Chondrocyte (in vitro differentiated cells): ENCODE results near the gene FOXK1. TPM values are rescaled to one million over a fixed set of nuclear protein-coding genes. Genes with fewer than 3 reads are reported as not detected.
"Not testable (repeated sequence)": the region's sequence is repeated elsewhere in the genome, so short reads cannot be mapped to it uniquely, and the experiment has no call there.

Source experiments
- DNase-seq: peaks from one replicate; pipeline ENCODE4 v3.0.0; 2021; ENCODE audit warnings: mixed read lengths, low spot score
- H3K27ac Mint-ChIP-seq: one replicate; pipeline ENCODE4 v1.8.0; 2021; ENCODE audit warnings: mild to moderate bottlenecking, moderate library complexity, mixed read lengths; ENCODE audit not compliant: unreplicated experiment
- H3K27me3 Mint-ChIP-seq: 2 replicates; pipeline ENCODE4 v1.8.0; 2021; ENCODE audit warnings: low read depth, mixed read lengths
- H3K36me3 Mint-ChIP-seq: 2 replicates; pipeline ENCODE4 v1.8.0; 2021; ENCODE audit warnings: low read depth, mixed read lengths
- H3K4me1 Mint-ChIP-seq: 2 replicates; pipeline ENCODE4 v1.8.0; 2021; ENCODE audit warnings: low read depth, mild to moderate bottlenecking, mixed read lengths
- H3K4me3 Mint-ChIP-seq: one replicate; pipeline ENCODE4 v1.8.0; 2021; ENCODE audit warnings: mild to moderate bottlenecking, moderate library complexity, mixed read lengths; ENCODE audit not compliant: unreplicated experiment
- H3K9me3 Mint-ChIP-seq: 2 replicates; pipeline ENCODE4 v1.8.0; 2021; ENCODE audit warnings: low read depth, mixed read lengths
- CTCF ChIP-seq: fragments of 200-600 bp; sonication (generic); IDR thresholded peaks from 2 replicates; pipeline ENCODE4 v1.5.0; 2021; ENCODE audit warnings: antibody characterized with exemption, mild to moderate bottlenecking, moderate library complexity
- total RNA-seq: library from RNA; stranded (reverse); gene quantifications from 3 replicates; pipeline ENCODE4 v1.2.1, GENCODE V29; 2021

The FOXK1 gene
- total RNA-seq, 1 donor from 2014 or later, result 77.9 TPM

GRCh38 chr7:4668510-4668847 is 13.6 kb upstream of the FOXK1 start:
- H3K4me3 Mint-ChIP-seq, result peak overlapping the region; percentile 4
- no peak for TF ChIP-seq CTCF
- peaks cover 68% of the 10 kb centered on the region for H3K4me1 Mint-ChIP-seq
- peak; percentile 39 for DNase-seq
- peaks cover 2% of the 10 kb centered on the region for H3K36me3 Mint-ChIP-seq
- H3K27ac Mint-ChIP-seq, result peak overlapping the region; percentile 99
- H3K9me3 Mint-ChIP-seq, result peaks cover 3% of the 10 kb centered on the region
- no peaks in the 10 kb centered on the region for H3K27me3 Mint-ChIP-seq

- H3K36me3 Mint-ChIP-seq, result no peaks in the 10 kb centered on the region
- no peak overlapping the region for H3K4me3 Mint-ChIP-seq
- peak overlapping the region; percentile 99 for H3K27ac Mint-ChIP-seq
- TF ChIP-seq CTCF, result no peak
- no peaks in the 10 kb centered on the region for H3K27me3 Mint-ChIP-seq
- no peak for DNase-seq
- peaks cover 50% of the 10 kb centered on the region for H3K4me1 Mint-ChIP-seq
- peaks cover 3% of the 10 kb centered on the region for H3K9me3 Mint-ChIP-seq
Observed at GRCh38 chr7:4670791-4671190, 11.3 kb upstream of the FOXK1 start.

- TF ChIP-seq CTCF, result no peak
- Mint-ChIP-seq H3K4me1 (peaks cover 5% of the 10 kb centered on the region), H3K27me3 (no peaks in the 10 kb centered on the region), H3K4me3 (no peak overlapping the region), H3K9me3 (peaks cover 3% of the 10 kb centered on the region), H3K27ac (no peak overlapping the region), H3K36me3 (no peaks in the 10 kb centered on the region)
- peak; percentile 15 for DNase-seq
Observed at GRCh38 chr7:4675771-4676367, 6.2 kb upstream of the FOXK1 start.

- H3K9me3 Mint-ChIP-seq, H3K27ac Mint-ChIP-seq, H3K36me3 Mint-ChIP-seq, H3K4me1 Mint-ChIP-seq, H3K27me3 Mint-ChIP-seq, H3K4me3 Mint-ChIP-seq: not testable (repeated sequence)
- DNase-seq, result peak; percentile 37
Observed at GRCh38 chr7:4677518-4677917, 4.6 kb upstream of the FOXK1 start.

- DNase-seq, result no peak
- H3K36me3 Mint-ChIP-seq, result peaks cover 2% of the 10 kb centered on the region
- peaks cover 29% of the 10 kb centered on the region for H3K4me1 Mint-ChIP-seq
- no peak for TF ChIP-seq CTCF
- peak overlapping the region; percentile 56 for H3K4me3 Mint-ChIP-seq
- no peaks in the 10 kb centered on the region for H3K27me3 Mint-ChIP-seq
- H3K27ac Mint-ChIP-seq, result peak overlapping the region; percentile 86
- no peaks in the 10 kb centered on the region for H3K9me3 Mint-ChIP-seq
Observed at GRCh38 chr7:4681218-4681851, 760 bp upstream of the FOXK1 start.

GRCh38 chr7:4682621-4683042 is 537 bp downstream of the FOXK1 start:
- H3K9me3 Mint-ChIP-seq, result no peaks in the 10 kb centered on the region
- TF ChIP-seq CTCF, result peak; percentile 64
- no peaks in the 10 kb centered on the region for H3K27me3 Mint-ChIP-seq
- peak; percentile 92 for DNase-seq
- H3K4me3 Mint-ChIP-seq, result peak overlapping the region; percentile 89
- H3K27ac Mint-ChIP-seq, result peak overlapping the region; percentile 93
- peaks cover 40% of the 10 kb centered on the region for H3K4me1 Mint-ChIP-seq
- peaks cover 2% of the 10 kb centered on the region for H3K36me3 Mint-ChIP-seq
